ENCODE results near the gene CRHR2. TPM values are rescaled to one million over a fixed set of nuclear protein-coding genes. Genes with fewer than 3 reads are reported as not detected.

CRHR2 gene
- total RNA-seq, 1 experiment from 2014 or later: not detected

DNA sequence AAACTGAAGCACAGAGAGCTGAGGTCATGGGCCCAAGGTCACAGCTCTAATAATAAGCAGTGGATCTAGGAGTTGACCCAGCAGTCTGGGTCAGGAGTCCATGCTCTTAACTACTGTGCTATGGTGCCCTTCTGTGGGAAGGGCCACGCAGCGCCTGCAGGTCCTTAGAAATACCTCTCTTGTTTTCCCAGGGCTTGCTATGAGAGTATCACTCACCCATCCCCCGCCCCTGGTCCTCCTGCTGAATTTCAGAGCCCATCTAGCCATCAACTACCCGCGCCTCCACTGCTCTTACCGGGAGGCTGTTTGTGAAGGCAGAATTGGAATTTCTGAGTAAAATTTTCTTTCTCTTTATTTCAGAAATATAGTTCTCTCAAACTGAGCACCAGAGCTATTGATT, 27.3 kb upstream of the CRHR2 start:
- H3K4me1 Mint-ChIP-seq (ENCODE audit: insufficient read depth, unreplicated experiment): no peaks in the 10 kb centered on the region
- no peak overlapping the region for H3K27ac Mint-ChIP-seq (ENCODE audit: low read depth, unreplicated experiment)
- no peak for DNase-seq (ENCODE audit: unreplicated experiment)
- ChIA-PET CTCF (interaction anchor here (0.6 to 1.7 kb wide), 3 partner anchors 12 to 30 kb away, joined by 4 to 8 read pairs (median 4); no protein-coding TSS in a partner anchor), POLR2A (interaction anchor here (0.6 to 0.7 kb wide), 3 partner anchors 9 to 62 kb away, joined by 3 to 4 read pairs (median 4); no protein-coding TSS in a partner anchor)
- no TSS peak for BruUV-seq (replicated peaks)
- intact Hi-C loops (cut with micrococcal nuclease): no loop called here
- H3K4me3 Mint-ChIP-seq (ENCODE audit: unreplicated experiment): no peak overlapping the region
- H3K9me3 Mint-ChIP-seq (ENCODE audit: unreplicated experiment): no peaks in the 10 kb centered on the region
- no peak for TF ChIP-seq CTCF (IDR thresholded peaks at IDR 0.05; ENCODE audit: unreplicated experiment)
- H3K36me3 Mint-ChIP-seq (ENCODE audit: insufficient read depth, unreplicated experiment): no peaks in the 10 kb centered on the region
- peaks cover 18% of the 10 kb centered on the region for H3K27me3 Mint-ChIP-seq (ENCODE audit: insufficient read depth, unreplicated experiment)

- TF ChIP-seq CTCF (IDR thresholded peaks at IDR 0.05; ENCODE audit: unreplicated experiment): no peak
- Mint-ChIP-seq H3K4me3 (ENCODE audit: unreplicated experiment) (no peak overlapping the region), H3K9me3 (ENCODE audit: unreplicated experiment) (no peaks in the 10 kb centered on the region), H3K36me3 (ENCODE audit: insufficient read depth, unreplicated experiment) (no peaks in the 10 kb centered on the region), H3K4me1 (ENCODE audit: insufficient read depth, unreplicated experiment) (no peaks in the 10 kb centered on the region), H3K27ac (ENCODE audit: low read depth, unreplicated experiment) (no peak overlapping the region), H3K27me3 (ENCODE audit: insufficient read depth, unreplicated experiment) (peaks cover 18% of the 10 kb centered on the region)
- DNase-seq (ENCODE audit: unreplicated experiment): peak; percentile 47
- BruUV-seq (replicated peaks): no TSS peak
- CTCF ChIA-PET: interaction anchor here (0.7 kb wide), 1 partner anchor 365 kb away, joined by 3 read pairs; no protein-coding TSS in a partner anchor
- intact Hi-C loops (cut with micrococcal nuclease): no loop called here
- POLR2A ChIA-PET: no interaction called here
Observed at GRCh38 chr7:30708983-30709382, 26.7 kb upstream of the CRHR2 start.

DNA sequence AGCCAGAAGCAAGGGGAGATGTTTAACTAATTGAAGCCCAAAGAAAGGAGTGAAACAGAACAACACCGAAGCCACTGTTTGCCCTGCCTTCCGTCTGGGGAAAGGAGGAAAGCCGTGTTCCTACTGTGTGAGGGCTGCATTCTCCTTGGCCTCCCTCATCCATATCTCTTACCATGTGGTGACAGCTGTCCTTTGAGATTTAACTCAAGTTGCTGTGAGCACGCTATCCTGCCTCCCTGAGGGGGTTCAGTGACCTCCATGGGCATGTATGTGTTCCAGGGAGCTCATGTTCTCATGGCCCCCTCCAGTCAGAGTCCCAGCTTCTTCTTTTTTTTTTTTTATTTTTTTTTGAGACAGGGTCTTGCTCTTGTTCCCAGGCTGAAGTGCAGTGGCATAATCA, 26.2 kb upstream of the CRHR2 start:
- CTCF ChIA-PET: interaction anchor here (0.7 to 2.4 kb wide), 3 partner anchors 23 to 365 kb away, joined by 3 to 14 read pairs (median 3); no protein-coding TSS in a partner anchor
- TF ChIP-seq CTCF (IDR thresholded peaks at IDR 0.05; ENCODE audit: unreplicated experiment): no peak
- Mint-ChIP-seq H3K27me3 (ENCODE audit: insufficient read depth, unreplicated experiment) (peaks cover 18% of the 10 kb centered on the region), H3K27ac (ENCODE audit: low read depth, unreplicated experiment) (no peak overlapping the region), H3K9me3 (ENCODE audit: unreplicated experiment) (no peaks in the 10 kb centered on the region), H3K4me1 (ENCODE audit: insufficient read depth, unreplicated experiment) (no peaks in the 10 kb centered on the region), H3K4me3 (ENCODE audit: unreplicated experiment) (no peak overlapping the region), H3K36me3 (ENCODE audit: insufficient read depth, unreplicated experiment) (no peaks in the 10 kb centered on the region)
- intact Hi-C loops (cut with micrococcal nuclease): no loop called here
- POLR2A ChIA-PET: no interaction called here
- no peak for DNase-seq (ENCODE audit: unreplicated experiment)
- BruUV-seq (replicated peaks): no TSS peak

DNA sequence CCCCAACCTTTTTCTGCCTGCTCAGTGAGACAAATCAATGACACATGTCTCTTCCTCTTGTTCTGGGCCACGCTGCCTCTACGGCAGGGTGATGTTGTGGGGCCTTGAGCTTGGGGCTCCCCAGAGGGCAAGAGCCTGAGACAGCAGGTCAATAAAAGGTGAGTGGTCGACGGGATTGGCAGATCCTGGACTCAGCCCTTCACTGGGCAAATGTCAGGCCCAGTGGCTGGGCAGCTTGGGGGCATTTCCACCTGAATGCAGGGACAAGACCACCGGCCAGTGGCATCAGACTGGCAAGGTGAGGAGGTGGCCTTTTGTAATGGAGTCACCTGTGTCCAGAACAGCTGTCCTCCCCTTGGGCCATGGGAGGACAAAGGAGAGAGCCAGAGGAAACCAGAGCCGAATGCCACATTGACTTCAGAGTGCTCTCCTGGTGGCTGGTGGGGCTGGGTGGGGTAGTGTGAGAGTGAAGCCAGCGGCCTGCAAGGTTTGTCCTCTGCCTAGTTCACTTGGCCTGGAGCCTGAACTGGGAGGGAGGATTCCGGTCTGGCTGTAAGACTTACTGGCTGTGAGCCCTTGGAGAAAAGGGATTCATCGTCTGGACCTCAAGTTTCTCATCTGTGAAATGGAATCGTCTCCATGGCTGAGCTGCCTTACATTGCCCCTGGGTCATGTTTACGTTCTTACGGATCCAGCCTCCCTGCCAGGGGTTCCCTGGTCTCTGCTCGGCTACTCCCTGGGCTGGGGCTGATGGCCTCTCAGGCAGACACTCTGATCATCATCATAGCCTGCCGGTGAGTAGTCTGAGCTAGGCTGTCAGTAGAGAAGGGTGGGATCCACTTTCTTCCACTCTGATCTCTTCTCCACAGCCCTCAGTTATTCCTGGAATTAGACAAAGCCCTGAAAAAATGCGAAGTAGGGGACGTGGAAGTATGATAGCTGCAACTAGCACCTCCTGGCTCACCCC, 25.4 kb upstream of the CRHR2 start:
- H3K36me3 Mint-ChIP-seq (ENCODE audit: insufficient read depth, unreplicated experiment): no peaks in the 10 kb centered on the region
- DNase-seq (ENCODE audit: unreplicated experiment): no peak
- no peaks in the 10 kb centered on the region for H3K4me1 Mint-ChIP-seq (ENCODE audit: insufficient read depth, unreplicated experiment)
- POLR2A ChIA-PET: no interaction called here
- peaks cover 21% of the 10 kb centered on the region for H3K27me3 Mint-ChIP-seq (ENCODE audit: insufficient read depth, unreplicated experiment)
- intact Hi-C loops (cut with micrococcal nuclease): no loop called here
- no peak overlapping the region for H3K27ac Mint-ChIP-seq (ENCODE audit: low read depth, unreplicated experiment)
- no peak overlapping the region for H3K4me3 Mint-ChIP-seq (ENCODE audit: unreplicated experiment)
- no TSS peak for BruUV-seq (replicated peaks)
- H3K9me3 Mint-ChIP-seq (ENCODE audit: unreplicated experiment): no peaks in the 10 kb centered on the region
- CTCF ChIA-PET: interaction anchor here (0.7 to 2.4 kb wide), 3 partner anchors 11 to 32 kb away, joined by 3 to 14 read pairs (median 3); no protein-coding TSS in a partner anchor
- TF ChIP-seq CTCF (IDR thresholded peaks at IDR 0.05; ENCODE audit: unreplicated experiment): no peak

All from MCF 10A (cell line).